HEK293 (cell line): ENCODE results near the gene CERS4.

Source experiments
- PRDM1 ChIP-seq: fragments of 450-650 bp; formaldehyde crosslinking; IDR thresholded peaks from 2 replicates; pipeline ENCODE4; 2016; ENCODE audit warnings: missing biosample characterization, missing genetic modification characterization
- ZBTB1 ChIP-seq: fragments of 450-650 bp; formaldehyde crosslinking; IDR thresholded peaks from 2 replicates; pipeline ENCODE4 v1.5.1; 2016; ENCODE audit warnings: missing biosample characterization, missing genetic modification characterization
- ZFP37 ChIP-seq: fragments of 450-650 bp; formaldehyde crosslinking; IDR thresholded peaks from 2 replicates; pipeline ENCODE4 v1.5.1; 2016; ENCODE audit warnings: missing biosample characterization, missing genetic modification characterization
- ZNF114 ChIP-seq: fragments of 450-650 bp; formaldehyde crosslinking; IDR thresholded peaks from 2 replicates; pipeline ENCODE4 v1.5.0; 2017; ENCODE audit warnings: missing biosample characterization, missing genetic modification characterization
- ZNF132 ChIP-seq: fragments of 450-650 bp; formaldehyde crosslinking; IDR thresholded peaks from 2 replicates; pipeline ENCODE4 v1.5.1; 2017; ENCODE audit warnings: missing biosample characterization, missing genetic modification characterization, borderline replicate concordance
- ZNF184 ChIP-seq: fragments of 450-650 bp; IDR thresholded peaks from 2 replicates; pipeline ENCODE4 v1.5.1; 2018; ENCODE audit warnings: missing biosample characterization, mild to moderate bottlenecking, missing genetic modification characterization
- ZNF292 ChIP-seq: fragments of 450-650 bp; formaldehyde crosslinking; IDR thresholded peaks from 2 replicates; pipeline ENCODE4 v1.5.1; 2016; ENCODE audit warnings: low read depth, missing biosample characterization, missing genetic modification characterization, borderline replicate concordance
- ZNF354C ChIP-seq: fragments of 450-650 bp; formaldehyde crosslinking; IDR thresholded peaks from 2 replicates; pipeline ENCODE4 v1.5.1; 2016; ENCODE audit warnings: missing biosample characterization, missing genetic modification characterization, low read depth, borderline replicate concordance
- ZNF48 ChIP-seq: fragments of 450-650 bp; formaldehyde crosslinking; IDR thresholded peaks from 2 replicates; pipeline ENCODE4 v1.5.1; 2016; ENCODE audit warnings: missing biosample characterization, missing genetic modification characterization
- ZNF561 ChIP-seq: fragments of 450-650 bp; IDR thresholded peaks from 2 replicates; pipeline ENCODE4 v1.5.1; 2018; ENCODE audit warnings: missing biosample characterization, missing genetic modification characterization, borderline replicate concordance
- TF ChIP-seq, protein P1 (sequence below): fragments of 450-650 bp; formaldehyde crosslinking; IDR thresholded peaks from 2 replicates; pipeline ENCODE4 v1.5.1; 2016; ENCODE audit warnings: missing biosample characterization, missing genetic modification characterization
- TF ChIP-seq, protein P2 (sequence below): fragments of 450-650 bp; formaldehyde crosslinking; IDR thresholded peaks from 2 replicates; pipeline ENCODE4 v1.5.1; 2016; ENCODE audit warnings: missing biosample characterization, missing genetic modification characterization, low read depth
- TF ChIP-seq, protein P3 (sequence below): fragments of 450-650 bp; formaldehyde crosslinking; IDR thresholded peaks from 2 replicates; pipeline ENCODE4 v1.5.1; 2016; ENCODE audit warnings: missing biosample characterization, missing genetic modification characterization

DNA sequence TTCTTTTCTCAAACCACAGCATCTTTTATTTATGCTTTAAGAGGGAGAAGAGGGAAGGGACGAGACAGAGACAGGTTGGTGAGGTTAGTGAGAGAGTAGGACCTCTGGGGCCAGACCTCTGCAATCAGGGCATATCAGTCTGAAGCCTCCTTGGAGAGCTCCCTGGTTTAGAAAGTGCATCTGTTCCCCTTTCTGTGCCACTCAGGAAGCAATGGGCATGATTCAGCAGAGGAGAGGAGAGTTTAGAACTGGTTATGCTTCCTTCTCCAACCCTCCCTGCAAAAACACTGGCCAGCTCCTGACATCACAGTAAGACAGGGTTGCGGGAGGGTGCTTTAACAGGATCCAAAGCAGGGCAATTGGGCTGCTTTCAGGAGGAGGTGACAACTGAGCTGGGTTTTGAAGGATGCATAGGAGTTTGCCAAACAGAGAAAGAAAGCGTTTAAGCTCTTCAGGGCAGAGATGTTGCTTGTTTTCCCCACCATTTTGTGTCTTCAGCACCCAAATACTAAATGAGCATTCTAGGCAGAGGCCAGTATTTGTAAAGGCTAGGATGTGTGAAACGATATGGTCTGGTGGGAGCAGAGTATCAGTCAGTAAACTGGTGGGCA, 33.1 kb downstream of the CERS4 start:
- TF ChIP-seq PRDM1 (tag by site-specific recombination) (no peak), ZNF132 (tag by site-specific recombination) (no peak), ZNF48 (tag by site-specific recombination) (no peak), ZNF292 (tag by site-specific recombination) (no peak), ZBTB1 (tag by site-specific recombination) (no peak), ZNF561 (tag by site-specific recombination) (no peak), ZNF114 (no peak), ZNF184 (tag by site-specific recombination) (no peak), ZNF354C (no peak), ZFP37 (tag by site-specific recombination) (no peak)
- TF ChIP-seq, protein P1, sequence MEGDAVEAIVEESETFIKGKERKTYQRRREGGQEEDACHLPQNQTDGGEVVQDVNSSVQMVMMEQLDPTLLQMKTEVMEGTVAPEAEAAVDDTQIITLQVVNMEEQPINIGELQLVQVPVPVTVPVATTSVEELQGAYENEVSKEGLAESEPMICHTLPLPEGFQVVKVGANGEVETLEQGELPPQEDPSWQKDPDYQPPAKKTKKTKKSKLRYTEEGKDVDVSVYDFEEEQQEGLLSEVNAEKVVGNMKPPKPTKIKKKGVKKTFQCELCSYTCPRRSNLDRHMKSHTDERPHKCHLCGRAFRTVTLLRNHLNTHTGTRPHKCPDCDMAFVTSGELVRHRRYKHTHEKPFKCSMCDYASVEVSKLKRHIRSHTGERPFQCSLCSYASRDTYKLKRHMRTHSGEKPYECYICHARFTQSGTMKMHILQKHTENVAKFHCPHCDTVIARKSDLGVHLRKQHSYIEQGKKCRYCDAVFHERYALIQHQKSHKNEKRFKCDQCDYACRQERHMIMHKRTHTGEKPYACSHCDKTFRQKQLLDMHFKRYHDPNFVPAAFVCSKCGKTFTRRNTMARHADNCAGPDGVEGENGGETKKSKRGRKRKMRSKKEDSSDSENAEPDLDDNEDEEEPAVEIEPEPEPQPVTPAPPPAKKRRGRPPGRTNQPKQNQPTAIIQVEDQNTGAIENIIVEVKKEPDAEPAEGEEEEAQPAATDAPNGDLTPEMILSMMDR (tag by site-specific recombination), result no peak
- TF ChIP-seq, protein P2, sequence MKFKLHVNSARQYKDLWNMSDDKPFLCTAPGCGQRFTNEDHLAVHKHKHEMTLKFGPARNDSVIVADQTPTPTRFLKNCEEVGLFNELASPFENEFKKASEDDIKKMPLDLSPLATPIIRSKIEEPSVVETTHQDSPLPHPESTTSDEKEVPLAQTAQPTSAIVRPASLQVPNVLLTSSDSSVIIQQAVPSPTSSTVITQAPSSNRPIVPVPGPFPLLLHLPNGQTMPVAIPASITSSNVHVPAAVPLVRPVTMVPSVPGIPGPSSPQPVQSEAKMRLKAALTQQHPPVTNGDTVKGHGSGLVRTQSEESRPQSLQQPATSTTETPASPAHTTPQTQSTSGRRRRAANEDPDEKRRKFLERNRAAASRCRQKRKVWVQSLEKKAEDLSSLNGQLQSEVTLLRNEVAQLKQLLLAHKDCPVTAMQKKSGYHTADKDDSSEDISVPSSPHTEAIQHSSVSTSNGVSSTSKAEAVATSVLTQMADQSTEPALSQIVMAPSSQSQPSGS (tag by site-specific recombination), result no peak
- TF ChIP-seq, protein P3, sequence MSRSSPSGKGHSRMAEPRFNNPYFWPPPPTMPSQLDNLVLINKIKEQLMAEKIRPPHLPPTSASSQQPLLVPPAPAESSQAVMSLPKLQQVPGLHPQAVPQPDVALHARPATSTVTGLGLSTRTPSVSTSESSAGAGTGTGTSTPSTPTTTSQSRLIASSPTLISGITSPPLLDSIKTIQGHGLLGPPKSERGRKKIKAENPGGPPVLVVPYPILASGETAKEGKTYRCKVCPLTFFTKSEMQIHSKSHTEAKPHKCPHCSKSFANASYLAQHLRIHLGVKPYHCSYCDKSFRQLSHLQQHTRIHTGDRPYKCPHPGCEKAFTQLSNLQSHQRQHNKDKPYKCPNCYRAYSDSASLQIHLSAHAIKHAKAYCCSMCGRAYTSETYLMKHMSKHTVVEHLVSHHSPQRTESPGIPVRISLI (tag by site-specific recombination), result no peak
